Thoracic aorta endothelial cell (primary cell): Measurements from ENCODE around the gene CDK9. TPM values are rescaled to one million over a fixed set of nuclear protein-coding genes. Genes with fewer than 3 reads are reported as not detected.

ENCODE experiments used
- small RNA-seq: library from RNA; depleted of rRNA; stranded (forward); fragments of <200 nt; gene quantifications from one replicate; pipeline ENCODE3, GENCODE V24; 2012
- total RNA-seq: library from RNA; depleted of rRNA; stranded (reverse); fragments of >200 nt; gene quantifications from 2 replicates; pipeline ENCODE4 v1.2.3, GENCODE V29; 2012

Gene CDK9
- total RNA-seq, result 77.0 and 88.0 TPM in 2 replicates

DNA sequence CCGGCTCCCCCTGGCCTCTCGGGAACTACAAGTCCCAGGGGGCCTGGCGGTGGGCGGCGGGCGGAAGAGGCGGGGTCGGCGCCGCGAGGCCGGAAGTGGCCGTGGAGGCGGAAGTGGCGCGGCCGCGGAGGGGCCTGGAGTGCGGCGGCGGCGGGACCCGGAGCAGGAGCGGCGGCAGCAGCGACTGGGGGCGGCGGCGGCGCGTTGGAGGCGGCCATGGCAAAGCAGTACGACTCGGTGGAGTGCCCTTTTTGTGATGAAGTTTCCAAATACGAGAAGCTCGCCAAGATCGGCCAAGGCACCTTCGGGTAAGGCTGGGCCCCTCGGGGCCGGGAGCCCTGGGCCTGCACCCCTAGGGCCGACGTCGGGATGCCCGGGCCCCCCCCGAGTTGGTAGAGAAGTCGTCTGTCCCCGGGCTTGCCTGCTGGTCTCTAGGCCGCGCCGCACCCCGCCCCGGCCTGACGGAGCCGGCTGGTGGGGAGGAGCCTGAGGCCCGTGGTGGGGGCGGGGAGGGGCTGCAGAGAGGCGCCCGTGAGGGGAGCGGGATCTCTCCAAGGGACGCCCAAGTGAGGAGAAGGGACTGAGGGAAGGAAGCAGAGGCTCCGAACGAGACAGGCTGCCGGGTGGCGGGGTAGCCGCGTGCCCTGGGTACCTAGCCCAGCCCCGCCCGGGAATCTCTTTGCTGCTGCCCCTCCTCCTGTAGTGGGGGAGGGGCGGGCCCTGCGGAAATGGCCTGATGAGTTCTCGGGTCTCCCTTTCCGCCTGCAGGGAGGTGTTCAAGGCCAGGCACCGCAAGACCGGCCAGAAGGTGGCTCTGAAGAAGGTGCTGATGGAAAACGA is at the start of gene CDK9:
CDK9 (plus strand) TSS at position 102 of the 840 bp plus-strand sequence; CDS start at position 217, 115 bp downstream.

DNA sequence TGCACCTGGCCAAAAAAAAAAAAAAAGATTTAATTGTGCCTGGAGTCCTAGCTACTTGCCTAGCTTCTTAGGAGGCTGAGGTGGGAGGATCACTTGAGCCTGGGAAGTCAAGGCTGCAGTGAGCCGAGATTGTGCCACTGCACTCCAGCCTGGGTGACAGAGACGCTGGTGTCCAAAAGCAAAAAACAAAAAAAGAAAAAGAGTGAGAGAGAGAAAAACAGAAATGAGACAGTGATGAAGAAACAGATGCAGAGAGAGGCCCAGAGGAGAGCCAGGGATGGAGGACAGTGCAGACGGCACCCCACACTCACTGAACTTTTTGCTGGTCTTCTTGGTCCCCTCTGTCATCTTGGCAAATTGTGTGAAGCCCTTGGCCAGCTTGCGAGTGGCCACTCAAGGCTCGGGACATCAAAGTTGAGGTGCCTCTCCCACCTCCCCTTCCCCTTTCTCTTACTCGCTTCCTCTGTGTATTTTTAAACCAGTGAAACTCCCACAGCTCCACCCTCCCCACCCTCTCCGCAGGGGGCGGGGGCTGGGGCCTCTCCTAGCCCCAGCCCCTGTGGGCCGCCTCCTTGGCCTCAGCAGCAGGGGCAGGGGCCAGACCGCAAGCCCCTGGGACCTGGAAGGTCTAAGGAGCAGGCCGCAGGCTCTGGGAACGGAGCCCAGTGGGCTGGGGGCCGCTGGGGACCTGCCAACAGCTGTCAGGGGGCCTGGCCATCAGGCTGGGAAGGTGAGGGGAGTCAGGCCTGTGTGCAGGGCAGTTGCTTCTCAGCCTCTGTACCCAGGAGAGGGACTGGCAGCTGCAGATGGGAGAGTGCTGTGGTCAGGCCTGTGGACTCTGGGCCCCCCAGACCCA is 7.3 kb upstream of the CDK9 start, which contains the start of gene SH2D3C:
SH2D3C (minus strand) TSS at position 387 of the 856 bp plus-strand sequence; CDS start at position 348, 39 bp downstream.

DNA sequence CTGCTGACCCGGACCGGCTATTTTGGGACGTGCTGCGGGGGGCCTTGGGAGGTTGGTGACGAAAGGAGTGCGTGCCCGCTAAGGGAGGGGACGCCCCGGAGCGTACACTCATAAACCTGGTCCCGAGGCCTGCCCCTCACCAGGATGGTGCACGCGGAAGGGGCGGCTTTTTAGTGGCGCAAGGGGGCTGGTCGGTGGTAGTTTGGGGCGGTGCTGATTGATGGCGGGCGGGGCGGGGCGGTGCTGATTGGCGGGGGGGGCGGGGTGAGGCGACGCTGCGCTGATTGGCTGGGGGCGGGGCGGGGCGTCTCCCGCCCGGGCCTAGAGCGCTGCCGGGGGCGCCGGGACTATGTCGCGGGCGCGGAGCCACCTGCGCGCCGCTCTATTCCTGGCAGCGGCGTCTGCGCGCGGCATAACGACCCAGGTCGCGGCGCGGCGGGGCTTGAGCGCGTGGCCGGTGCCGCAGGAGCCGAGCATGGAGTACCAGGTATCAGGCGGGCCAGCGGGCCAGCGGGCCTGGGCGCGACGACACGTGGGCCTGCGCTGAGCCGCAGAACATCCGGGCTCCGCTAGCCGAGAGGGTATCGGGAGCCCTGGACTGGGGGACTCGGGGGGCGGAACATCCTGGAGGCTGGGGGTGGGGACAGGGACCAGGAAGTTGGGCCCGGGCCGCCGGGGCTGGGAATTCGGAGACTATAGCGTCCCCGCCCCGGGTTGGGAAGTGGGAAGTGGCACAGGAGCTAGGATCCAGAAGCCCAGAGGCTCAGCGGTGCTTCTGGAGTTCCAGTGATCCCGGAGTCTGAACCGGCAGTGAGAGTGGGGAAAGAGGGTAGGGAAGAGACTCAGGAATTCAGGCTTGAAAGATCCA is 17.0 kb downstream of the CDK9 start, which contains the start of gene FPGS:
FPGS (plus strand) TSS at position 307 of the 868 bp plus-strand sequence; CDS start at position 350, 43 bp downstream.

Small RNA genes within 50 kb of the gene (small RNA-seq; reads per million reads assigned to genes)
- gene RF00019, result not detected

Other genes with a start within 250 kb of the CDK9 start
- gene STXBP1, start 173.8 kb upstream of the CDK9 start, total RNA-seq, result 29.8 and 42.1 TPM in 2 replicates
- gene CFAP157, start 79.0 kb upstream of the CDK9 start, total RNA-seq, result under 0.01 and 0.14 TPM in 2 replicates
- 21.0 and 24.7 TPM in 2 replicates for gene PTRH1, start 70.4 kb upstream of the CDK9 start, total RNA-seq
- gene TTC16, start 70.0 kb upstream of the CDK9 start, total RNA-seq, result not detected in 2 replicates
- 9.2 and 10.1 TPM in 2 replicates for gene TOR2A, start 50.7 kb upstream of the CDK9 start, total RNA-seq
- gene SH2D3C, start 7.4 kb upstream of the CDK9 start, total RNA-seq, result 39.9 and 61.7 TPM in 2 replicates
- gene FPGS, start 16.8 kb downstream of the CDK9 start, total RNA-seq, result 102 and 107 TPM in 2 replicates
- 145 and 215 TPM in 2 replicates for gene ENG, start 68.6 kb downstream of the CDK9 start, total RNA-seq
- gene AK1, start 91.6 kb downstream of the CDK9 start, total RNA-seq, result 60.4 and 80.7 TPM in 2 replicates
- 29.4 and 30.4 TPM in 2 replicates for gene ST6GALNAC6, start 113.6 kb downstream of the CDK9 start, total RNA-seq
- gene ST6GALNAC4, start 131.0 kb downstream of the CDK9 start, total RNA-seq, result 51.1 and 66.1 TPM in 2 replicates
- gene PIP5KL1, start 144.7 kb downstream of the CDK9 start, total RNA-seq, result 0.27 and 0.43 TPM in 2 replicates
- gene DPM2, start 151.8 kb downstream of the CDK9 start, total RNA-seq, result 12.2 and 16.2 TPM in 2 replicates
- 6.4 and 8.2 TPM in 2 replicates for gene EEIG1, start 195.0 kb downstream of the CDK9 start, total RNA-seq